ENCODE results near the gene VAPB. TPM values are rescaled to one million over a fixed set of nuclear protein-coding genes. Genes with fewer than 3 reads are reported as not detected.
A peak's percentile ranks its signal among the peaks of the same experiment; 100 is the strongest.

Gene VAPB
- polyA plus RNA-seq, 1 donor from 2014 or later = 32.5 TPM

- no peak overlapping the region for H3K27ac ChIP-seq (ENCODE audit: low read length)
Observed at GRCh38 chr20:58449681-58450221, 60.7 kb downstream of the VAPB start.

GRCh38 chr20:58450254-58450653, 61.2 kb downstream of the VAPB start:
- H3K9ac ChIP-seq (ENCODE audit: low read length) = no peak overlapping the region
- H3K9me2 ChIP-seq (ENCODE audit: insufficient read depth, low read length) = no peaks in the 10 kb centered on the region
- no peaks in the 10 kb centered on the region for H3F3A ChIP-seq (ENCODE audit: insufficient read depth, low read length, poor library complexity, severe bottlenecking)
- H3K27me3 ChIP-seq (ENCODE audit: insufficient read depth, low read depth, low read length) = no peaks in the 10 kb centered on the region
- no peaks in the 10 kb centered on the region for H4K20me1 ChIP-seq (ENCODE audit: insufficient read depth)
- H3K27ac ChIP-seq (ENCODE audit: low read length) = no peak overlapping the region
- no peaks in the 10 kb centered on the region for H3K9me3 ChIP-seq (ENCODE audit: low read length)
- H2AFZ ChIP-seq (ENCODE audit: low read depth, low read length) = no peak overlapping the region
- H3K4me3 ChIP-seq (ENCODE audit: low read length) = no peak overlapping the region
- no peaks in the 10 kb centered on the region for H3K79me2 ChIP-seq (replicated peaks; ENCODE audit: insufficient read depth, low read length)
- H3K36me3 ChIP-seq (ENCODE audit: insufficient read depth, low read length) = no peaks in the 10 kb centered on the region
- H3K4me2 ChIP-seq (ENCODE audit: low read length) = no peak overlapping the region
- TF ChIP-seq EP300 (conservative IDR thresholded peaks at IDR 0.05; ENCODE audit: poor library complexity, severe bottlenecking) (no peak), MXI1 (conservative IDR thresholded peaks at IDR 0.05; ENCODE audit: poor library complexity, severe bottlenecking) (no peak), CTCF (IDR thresholded peaks at IDR 0.05; ENCODE audit: poor library complexity, severe bottlenecking) (no peak), SMC3 (conservative IDR thresholded peaks at IDR 0.05; ENCODE audit: poor library complexity) (no peak), TAF1 (IDR thresholded peaks at IDR 0.05; ENCODE audit: low read depth) (no peak), EZH2 (IDR thresholded peaks at IDR 0.05; ENCODE audit: borderline replicate concordance, insufficient read depth, low read length, poor library complexity, severe bottlenecking) (no peak), POLR2AphosphoS5 (IDR thresholded peaks at IDR 0.05) (no peak)

More at GRCh38 chr20:58449681-58450221, 60.7 kb downstream of the VAPB start:
- Histone ChIP-seq H3K79me2 (replicated peaks; ENCODE audit: insufficient read depth, low read length) (no peaks in the 10 kb centered on the region), H3K9me2 (ENCODE audit: insufficient read depth, low read length) (no peaks in the 10 kb centered on the region), H3K9me3 (ENCODE audit: low read length) (no peaks in the 10 kb centered on the region), H3K4me3 (ENCODE audit: low read length) (no peak overlapping the region), H4K20me1 (ENCODE audit: insufficient read depth) (no peaks in the 10 kb centered on the region), H3K9ac (ENCODE audit: low read length) (no peak overlapping the region), H3K4me2 (ENCODE audit: low read length) (no peak overlapping the region), H3F3A (ENCODE audit: insufficient read depth, low read length, poor library complexity, severe bottlenecking) (no peaks in the 10 kb centered on the region), H3K36me3 (ENCODE audit: insufficient read depth, low read length) (no peaks in the 10 kb centered on the region), H2AFZ (ENCODE audit: low read depth, low read length) (no peak overlapping the region), H3K27me3 (ENCODE audit: insufficient read depth, low read depth, low read length) (no peaks in the 10 kb centered on the region)
- TF ChIP-seq SMC3 (conservative IDR thresholded peaks at IDR 0.05; ENCODE audit: poor library complexity) = no peak
- TF ChIP-seq TAF1 (IDR thresholded peaks at IDR 0.05; ENCODE audit: low read depth) = no peak
- TF ChIP-seq CTCF (IDR thresholded peaks at IDR 0.05; ENCODE audit: poor library complexity, severe bottlenecking) = peak; percentile 41
- no peak for TF ChIP-seq MXI1 (conservative IDR thresholded peaks at IDR 0.05; ENCODE audit: poor library complexity, severe bottlenecking)
- TF ChIP-seq RAD21 (conservative IDR thresholded peaks at IDR 0.05) = peak; percentile 42
- TF ChIP-seq REST (IDR thresholded peaks at IDR 0.05; ENCODE audit: borderline replicate concordance) = no peak
- TF ChIP-seq EZH2 (IDR thresholded peaks at IDR 0.05; ENCODE audit: borderline replicate concordance, insufficient read depth, low read length, poor library complexity, severe bottlenecking) = no peak
- TF ChIP-seq POLR2AphosphoS5 (IDR thresholded peaks at IDR 0.05) = no peak
- TF ChIP-seq EP300 (conservative IDR thresholded peaks at IDR 0.05; ENCODE audit: poor library complexity, severe bottlenecking) = no peak

Data from neural cell (in vitro differentiated cells).